Measurements from ENCODE around the gene CNTN1.

The CNTN1 gene

DNA sequence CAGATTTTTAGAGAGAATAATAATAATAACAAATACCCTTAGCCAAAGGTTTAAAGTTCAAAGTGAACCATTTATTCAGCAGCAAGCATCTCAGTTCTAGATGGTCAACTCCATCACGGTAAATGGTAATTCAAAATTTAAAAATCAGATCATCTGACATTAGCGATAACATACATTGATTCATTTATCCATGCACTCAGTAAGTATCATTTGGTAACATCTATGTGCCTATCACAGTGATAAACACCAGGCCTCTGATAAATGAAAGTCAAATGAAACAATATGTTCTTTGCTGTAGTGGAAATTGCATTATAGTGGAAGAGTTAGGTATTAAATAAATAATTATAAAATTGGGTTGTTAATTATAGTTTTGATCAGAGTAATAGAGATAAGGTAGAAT is 108.8 kb downstream of the CNTN1 start:
- no peak for DNase-seq (ENCODE audit: low read depth)
- H3K4me3 ChIP-seq (ENCODE audit: control insufficient read depth, low read depth, low read length): no peak overlapping the region
- TF ChIP-seq CTCF (conservative IDR thresholded peaks at IDR 0.05; ENCODE audit: control insufficient read depth, insufficient read depth, low read depth, low read length): no peak

GRCh38 chr12:40801861-40802260 is 109.6 kb downstream of the CNTN1 start:
- H3K4me3 ChIP-seq (ENCODE audit: control insufficient read depth, low read depth, low read length): no peak overlapping the region
- DNase-seq (ENCODE audit: low read depth): no peak
- no peak for TF ChIP-seq CTCF (conservative IDR thresholded peaks at IDR 0.05; ENCODE audit: control insufficient read depth, insufficient read depth, low read depth, low read length)

DNA sequence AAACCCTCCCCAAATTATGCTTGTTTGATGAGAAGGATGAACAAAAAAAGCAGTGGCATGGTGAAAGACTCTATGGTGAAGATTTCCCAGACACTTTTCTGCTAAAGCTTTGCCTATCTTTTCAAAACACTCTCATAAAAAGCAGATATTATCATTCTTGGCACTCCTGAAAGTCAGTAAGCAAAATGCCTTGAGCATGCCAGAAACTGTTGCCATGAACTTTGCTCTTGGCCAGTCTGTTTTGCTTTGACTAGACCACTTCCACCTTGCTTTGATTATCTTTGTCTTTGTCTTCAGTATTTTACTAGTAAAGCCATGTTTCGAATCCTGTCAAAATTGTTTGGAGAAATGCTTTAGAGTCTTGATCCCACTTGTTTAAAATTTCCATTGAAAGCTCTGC is 110.4 kb downstream of the CNTN1 start:
- H3K4me3 ChIP-seq (ENCODE audit: control insufficient read depth, low read depth, low read length): no peak overlapping the region
- no peak for TF ChIP-seq CTCF (conservative IDR thresholded peaks at IDR 0.05; ENCODE audit: control insufficient read depth, insufficient read depth, low read depth, low read length)
- no peak for DNase-seq (ENCODE audit: low read depth)

DNA sequence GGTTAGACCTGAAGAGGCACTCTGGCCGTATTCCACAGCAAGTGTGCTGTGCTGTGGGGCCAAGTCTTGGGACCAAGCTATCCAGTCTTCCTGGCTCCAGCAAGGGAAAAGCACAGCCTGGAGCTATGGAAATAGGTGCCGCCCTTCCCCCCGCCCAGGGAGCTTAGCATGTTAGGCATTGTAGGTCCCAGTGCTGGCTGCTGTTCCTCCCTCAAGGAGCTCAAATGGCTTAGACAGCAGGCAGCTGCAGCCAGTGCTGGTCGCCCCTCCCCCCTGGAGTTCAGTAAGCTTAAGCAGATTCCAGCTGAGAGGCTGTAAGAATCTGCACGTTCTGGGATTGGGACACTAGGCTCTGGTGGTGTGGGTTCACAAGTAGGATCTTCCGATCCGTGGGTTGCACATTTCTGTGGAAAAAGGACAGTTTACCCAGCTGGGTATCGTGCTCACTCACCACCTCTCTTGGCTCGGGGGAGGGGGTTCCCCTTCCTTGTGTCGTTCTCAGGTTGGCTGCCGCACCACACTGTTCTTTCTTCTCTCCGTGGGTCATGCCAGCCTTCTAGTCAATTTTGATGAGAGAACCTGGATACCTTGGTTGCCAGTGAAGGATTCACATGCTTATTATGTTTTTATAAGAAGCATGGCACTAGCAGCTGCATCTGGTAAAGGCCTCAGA is 127.3 kb downstream of the CNTN1 start:
- no peak for DNase-seq (ENCODE audit: low read depth)

GRCh38 chr12:40820794-40821484 is 128.7 kb downstream of the CNTN1 start:
- no peak for DNase-seq (ENCODE audit: low read depth)
- TF ChIP-seq CTCF (conservative IDR thresholded peaks at IDR 0.05; ENCODE audit: control insufficient read depth, insufficient read depth, low read depth, low read length): no peak

More for the DNA sequence above, 127.3 kb downstream of the CNTN1 start:
- no peak for TF ChIP-seq CTCF (conservative IDR thresholded peaks at IDR 0.05; ENCODE audit: control insufficient read depth, insufficient read depth, low read depth, low read length)
- no peak overlapping the region for H3K4me3 ChIP-seq (ENCODE audit: control insufficient read depth, low read depth, low read length)

GRCh38 chr12:40825156-40825555 is 132.9 kb downstream of the CNTN1 start:
- DNase-seq (ENCODE audit: low read depth): no peak
- TF ChIP-seq CTCF (conservative IDR thresholded peaks at IDR 0.05; ENCODE audit: control insufficient read depth, insufficient read depth, low read depth, low read length): no peak

More at GRCh38 chr12:40820794-40821484, 128.7 kb downstream of the CNTN1 start:
- no peak overlapping the region for H3K4me3 ChIP-seq (ENCODE audit: control insufficient read depth, low read depth, low read length)

More at GRCh38 chr12:40825156-40825555, 132.9 kb downstream of the CNTN1 start:
- H3K4me3 ChIP-seq (ENCODE audit: control insufficient read depth, low read depth, low read length): no peak overlapping the region
